Activated T-cell treated with anti-CD3 and anti-CD28 coated beads for 24 hours (primary cell): Measurements from ENCODE around the gene CD302.
"Not testable (repeated sequence)": the region's sequence is repeated elsewhere in the genome, so short reads cannot be mapped to it uniquely, and the experiment has no call there.

Source experiments
- DNase-seq: peaks from one replicate; pipeline ENCODE4 v3.0.0-alpha.2; 2020; ENCODE audit warnings: low read depth

CD302 gene, protein sequence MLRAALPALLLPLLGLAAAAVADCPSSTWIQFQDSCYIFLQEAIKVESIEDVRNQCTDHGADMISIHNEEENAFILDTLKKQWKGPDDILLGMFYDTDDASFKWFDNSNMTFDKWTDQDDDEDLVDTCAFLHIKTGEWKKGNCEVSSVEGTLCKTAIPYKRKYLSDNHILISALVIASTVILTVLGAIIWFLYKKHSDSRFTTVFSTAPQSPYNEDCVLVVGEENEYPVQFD

DNA sequence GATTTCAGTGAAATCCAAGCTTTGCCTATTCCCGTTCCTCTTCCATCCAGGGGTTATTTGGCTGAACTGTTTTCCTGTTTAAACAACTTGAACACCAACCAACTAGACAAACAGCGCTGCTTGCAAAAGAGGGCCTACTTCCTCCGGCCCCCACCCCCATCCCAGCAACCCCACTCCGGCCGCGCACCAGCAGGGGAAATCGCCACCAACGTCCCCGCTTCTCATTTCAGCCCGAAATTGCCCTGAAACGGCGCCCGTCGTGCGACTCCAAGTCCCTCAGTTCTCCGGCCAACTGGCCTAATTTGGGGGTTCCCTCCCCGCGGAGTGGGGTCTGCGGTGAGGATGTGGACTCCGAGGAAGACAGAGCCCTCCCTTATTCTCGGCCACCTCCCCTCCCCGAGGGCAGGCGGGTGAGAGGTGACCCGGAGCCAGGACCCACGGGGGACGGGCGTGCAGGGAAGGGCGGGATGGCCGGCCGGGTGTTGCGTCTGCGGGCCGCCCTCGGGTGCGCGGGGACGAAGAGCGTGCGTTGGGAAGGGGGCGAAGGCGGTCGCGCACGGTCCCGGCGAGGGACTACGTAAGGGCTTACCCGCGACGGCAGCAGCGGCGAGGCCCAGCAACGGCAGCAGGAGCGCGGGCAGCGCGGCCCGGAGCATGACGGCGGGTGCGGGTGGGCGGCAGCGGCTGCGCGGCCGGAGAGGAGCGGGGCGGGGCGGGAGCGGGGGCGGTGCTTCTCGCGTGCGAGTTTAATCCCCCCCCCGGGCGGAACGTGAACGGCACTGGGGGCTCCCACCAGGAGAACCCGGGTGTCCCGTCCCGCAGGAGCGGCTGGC, at the start of gene CD302:
TSS of gene CD302 (minus strand) at position 666 of the 833 bp plus-strand sequence. CDS start at position 656, 10 bp downstream.
- peak; percentile 20 for DNase-seq

DNA sequence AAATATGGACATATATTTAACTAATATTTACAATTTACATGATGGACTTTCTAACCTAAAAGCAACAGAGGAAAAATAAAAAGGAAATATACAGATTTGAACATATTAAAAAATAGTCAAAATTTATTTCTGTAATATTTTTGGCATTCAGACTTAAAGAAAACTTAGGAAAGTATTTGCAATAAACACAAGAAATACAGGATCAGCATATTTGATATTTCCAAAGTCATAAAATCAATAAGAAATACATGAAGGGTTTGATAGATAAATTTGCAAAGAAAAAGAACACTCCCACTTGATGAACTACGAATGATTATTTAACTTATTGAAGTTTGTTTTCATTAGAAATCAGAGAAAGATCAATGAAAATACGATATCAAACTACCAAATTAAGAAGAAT, 48.6 kb upstream of the CD302 start:
- no peak for DNase-seq

DNA sequence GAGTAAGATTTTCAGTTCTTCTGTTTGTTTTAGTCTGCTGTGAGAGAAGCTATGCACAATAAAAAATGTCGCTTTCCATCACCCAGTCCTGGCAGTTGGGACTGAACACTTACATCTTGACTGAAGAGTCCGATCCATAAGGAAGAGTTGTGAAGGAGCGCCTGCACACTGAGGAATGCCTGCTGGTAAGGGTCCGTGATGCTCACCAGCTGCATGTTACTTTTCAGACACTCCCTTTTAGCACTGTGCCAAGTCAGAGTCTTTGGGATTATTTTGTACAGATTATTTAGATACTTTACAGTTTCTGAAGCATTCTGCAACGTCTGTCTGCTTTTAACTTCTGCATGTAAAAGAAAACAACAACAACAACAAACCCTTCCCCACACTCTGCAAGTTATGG, 42.6 kb upstream of the CD302 start:
- no peak for DNase-seq

DNA sequence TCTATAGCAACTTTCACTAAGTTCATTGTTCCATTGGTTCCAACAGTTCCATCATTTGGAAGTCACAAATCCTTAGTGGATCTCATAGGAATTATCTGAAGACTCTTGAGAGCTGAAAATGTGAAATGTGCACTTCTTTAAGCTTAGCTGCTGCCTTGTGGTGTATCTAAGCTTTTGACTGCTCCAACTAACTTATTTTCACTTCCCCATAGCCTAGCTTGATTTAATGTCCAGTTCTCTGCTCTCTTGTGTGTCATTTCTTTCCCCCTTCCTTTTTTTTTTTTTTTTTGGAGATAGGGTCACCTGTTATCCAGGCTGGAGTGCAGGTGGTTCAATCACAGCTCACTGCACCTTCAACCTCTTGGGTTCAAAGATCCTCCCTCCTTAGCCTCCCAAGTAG, 34.9 kb upstream of the CD302 start:
- DNase-seq = no peak

DNA sequence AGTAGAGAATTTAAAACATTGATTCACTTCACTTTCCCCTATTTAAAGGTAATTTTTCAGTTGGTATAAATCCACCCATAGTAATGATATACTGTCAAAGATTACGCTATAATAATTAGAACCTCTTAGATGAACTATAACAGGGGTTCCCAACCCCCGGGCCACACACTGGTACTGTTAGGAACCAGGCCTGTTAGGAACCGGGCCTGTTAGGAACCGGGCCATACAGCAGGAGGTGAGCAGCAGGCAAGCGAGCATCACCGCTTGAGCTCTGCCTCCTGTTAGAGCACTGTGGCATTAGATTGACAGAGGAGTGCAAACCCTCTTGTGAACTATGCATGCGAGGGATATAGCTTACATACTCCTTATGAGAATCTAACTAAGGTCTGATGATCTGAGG, 34.0 kb upstream of the CD302 start:
- no peak for DNase-seq

DNA sequence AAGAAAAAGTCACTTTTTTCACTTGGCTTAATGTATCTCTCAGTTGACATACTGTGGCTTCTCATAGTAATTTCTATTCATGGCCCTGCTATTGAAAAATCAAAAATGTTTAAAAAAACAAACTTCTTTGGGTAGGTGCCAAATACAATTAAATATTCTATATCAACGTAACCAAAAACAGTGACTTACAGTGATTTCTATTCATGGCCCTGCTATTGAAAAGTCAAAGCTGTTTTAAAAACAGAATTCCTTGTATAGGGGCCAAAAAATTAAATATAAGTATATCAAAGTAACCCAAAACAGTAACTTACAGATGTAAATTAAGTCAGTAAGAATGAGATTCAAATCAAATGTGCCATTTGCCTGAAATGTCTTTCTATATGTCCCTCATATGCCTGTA, 31.4 kb upstream of the CD302 start:
- no peak for DNase-seq

DNA sequence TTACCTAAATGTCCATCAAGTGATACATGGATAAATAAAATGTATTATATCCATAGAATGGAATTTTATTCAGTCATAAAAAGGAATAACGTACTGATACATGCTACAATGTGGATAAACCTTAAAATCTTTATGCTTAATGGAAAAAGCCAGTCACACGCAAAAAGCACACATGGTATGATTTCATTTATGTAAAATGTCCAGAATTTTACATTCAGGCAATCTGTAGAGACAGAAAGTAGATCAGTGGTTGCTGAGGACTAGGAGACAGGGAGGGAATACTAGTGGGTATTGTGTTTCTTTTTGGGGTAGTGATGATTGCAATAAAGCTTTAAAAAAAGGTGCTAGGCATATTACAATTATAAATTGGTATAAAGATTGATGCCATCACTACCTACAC, 30.7 kb upstream of the CD302 start:
- no peak for DNase-seq

DNA sequence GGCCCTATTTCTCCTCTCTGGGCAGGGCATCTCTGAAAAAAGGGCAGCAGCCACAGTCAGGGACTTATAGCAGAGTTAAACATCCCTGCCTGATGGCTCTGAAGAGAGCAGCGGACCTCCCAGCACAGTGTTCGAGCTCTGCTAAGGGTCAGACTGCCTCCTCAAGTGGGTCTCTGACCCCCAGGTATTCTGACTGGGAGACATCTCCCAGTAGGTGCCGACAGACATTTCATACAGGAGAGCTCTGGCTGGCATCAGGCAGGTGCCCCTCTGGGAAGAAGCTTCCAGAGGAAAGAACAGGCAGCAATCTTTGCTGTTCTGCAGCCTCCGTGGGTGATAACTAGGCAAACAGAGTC, 24.4 kb upstream of the CD302 start:
- not testable (repeated sequence) for DNase-seq

DNA sequence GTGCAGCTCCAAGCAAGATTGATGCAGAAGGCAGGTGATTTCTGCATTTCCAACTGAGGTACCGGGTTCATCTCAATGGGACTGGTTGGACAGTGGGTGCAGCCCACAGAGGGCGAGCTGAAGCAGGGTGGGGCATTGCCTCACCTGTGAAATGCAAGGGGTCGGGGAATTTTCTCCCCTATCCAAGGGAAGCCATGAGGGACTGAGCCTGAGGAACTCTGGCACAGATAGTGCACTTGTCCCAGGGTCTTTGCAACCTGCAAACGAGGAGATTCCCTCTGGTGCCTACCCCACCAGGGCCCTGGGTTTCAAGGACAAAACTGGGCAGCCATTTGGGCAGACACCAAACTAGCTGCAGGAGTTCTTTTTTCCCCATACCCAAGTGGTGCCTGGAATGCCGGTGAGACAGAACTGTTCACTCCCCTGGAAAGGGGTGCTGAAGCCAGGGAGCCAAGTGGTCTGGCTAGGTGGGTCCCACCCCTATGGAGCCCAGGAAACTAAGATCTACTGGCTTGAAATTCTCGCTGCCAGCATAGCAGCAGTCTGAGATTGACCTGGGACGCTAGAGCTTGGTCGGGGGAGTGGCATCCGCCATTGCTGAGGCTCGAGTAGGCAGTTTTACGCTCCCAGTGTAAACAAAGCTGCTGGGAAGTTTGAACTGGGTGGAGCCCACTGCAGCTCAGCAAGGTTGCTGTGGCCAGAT, 23.9 kb upstream of the CD302 start:
- DNase-seq = not testable (repeated sequence)

DNA sequence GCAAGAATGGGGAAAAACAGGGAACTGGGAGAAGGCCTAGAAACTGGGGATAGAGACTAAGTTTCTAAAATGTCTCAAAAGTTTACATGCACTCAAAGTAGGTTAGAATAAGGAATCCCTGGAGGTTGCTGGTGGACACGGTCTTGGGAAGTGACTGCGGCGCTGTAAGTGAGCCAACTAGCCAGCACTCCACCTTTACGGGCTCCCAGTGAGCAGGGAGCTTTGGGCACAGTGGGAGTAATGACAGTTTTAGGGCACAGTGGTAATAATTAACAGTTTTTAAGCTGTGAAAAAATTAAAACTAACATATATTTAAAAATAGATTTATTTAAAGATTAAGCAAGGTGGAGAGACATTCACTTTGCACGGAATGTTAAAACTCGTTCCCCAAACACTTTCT, 20.9 kb upstream of the CD302 start:
- DNase-seq = no peak

DNA sequence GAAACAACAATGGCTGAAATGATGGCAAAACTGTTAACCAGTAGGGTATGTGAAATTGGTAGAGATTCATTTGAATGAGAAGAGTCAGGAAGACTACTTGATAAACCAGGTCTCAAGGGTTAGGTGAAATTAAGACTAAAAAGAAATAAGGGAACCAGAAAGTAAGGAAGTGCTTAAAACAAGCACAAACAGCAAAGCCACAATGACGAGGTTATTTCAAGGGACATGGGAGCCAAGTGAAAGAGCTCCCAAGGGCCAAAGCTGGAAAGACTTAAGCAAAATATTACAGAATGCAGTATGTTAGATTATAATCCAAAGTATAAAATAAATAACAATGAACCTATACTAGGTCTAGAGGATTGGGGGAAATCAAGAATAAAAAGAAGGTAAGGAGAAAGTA, 19.3 kb upstream of the CD302 start:
- DNase-seq = no peak

DNA sequence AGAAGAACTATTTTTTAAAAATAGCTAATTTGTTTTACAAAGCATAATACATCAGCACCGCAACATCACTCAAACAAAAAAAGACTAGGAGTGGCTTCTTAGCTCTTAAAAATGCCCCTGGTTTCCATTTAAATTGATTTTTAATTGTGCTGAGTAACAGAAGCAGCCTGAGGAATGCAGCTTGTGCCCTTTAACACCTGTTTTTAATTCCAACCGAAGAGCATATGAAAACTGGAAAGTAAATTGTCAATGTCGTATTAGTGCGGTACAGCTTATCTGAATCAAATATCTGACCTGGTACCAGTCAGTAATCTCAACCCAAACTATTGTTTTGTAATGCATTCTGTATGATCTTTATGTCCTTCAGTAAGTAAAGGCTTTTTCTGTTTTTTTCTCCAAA, 13.2 kb upstream of the CD302 start:
- DNase-seq = no peak

DNA sequence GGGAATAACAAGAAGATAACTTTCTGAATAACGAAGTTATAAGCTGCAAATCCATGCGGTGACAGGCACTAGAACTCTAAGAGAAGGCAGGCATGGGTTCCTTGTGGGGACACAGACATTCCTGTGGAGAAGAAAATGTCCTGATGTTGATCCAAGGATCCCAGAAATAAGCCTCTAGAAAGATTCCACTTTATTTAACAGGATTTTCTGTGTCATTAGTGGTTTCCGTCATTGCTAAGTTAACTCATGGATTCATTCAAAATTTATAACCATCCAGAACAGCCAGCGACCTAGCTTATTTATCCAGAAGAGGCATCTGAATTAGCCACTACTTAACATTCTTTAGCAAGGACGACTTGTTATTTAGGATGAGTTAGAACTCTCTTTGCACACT, 10.0 kb upstream of the CD302 start:
- no peak for DNase-seq

DNA sequence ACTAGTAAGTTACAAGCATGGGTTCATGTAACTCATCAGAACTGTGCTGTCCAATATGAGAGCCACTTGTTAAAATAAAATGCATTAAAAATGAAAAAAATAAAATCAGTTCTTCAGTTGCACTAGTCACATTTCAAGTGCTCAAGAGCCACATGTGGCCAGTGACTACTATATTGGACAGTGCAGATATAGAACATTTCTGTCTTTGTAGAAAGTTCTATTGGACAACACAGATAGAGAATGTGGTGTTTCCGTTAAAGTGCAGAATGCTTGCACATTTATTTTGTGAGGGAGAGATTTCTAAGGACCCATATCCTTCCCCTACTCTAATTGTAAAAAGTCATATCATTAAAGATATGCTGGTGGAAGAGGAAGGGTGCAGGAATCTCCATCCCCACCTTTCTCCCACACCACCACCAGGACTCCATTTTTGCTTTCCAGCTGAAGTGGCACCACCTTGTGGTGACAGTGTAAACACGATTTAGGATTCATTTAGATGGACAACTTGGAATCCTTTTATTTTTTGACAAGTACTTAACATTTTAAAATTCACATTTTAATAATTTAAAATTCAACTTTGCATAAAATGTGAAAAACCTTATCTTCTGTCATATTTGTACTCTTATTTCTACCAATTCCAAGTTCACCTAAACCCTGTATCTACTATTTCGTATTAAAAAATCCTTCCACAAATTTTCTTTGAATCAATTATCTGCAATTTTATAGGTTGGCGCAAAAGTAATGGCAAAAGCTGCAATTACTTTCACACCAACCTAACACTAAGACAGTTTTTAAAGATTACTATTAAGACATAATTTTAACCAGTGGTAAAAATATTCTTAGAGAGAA, 9.4 kb upstream of the CD302 start:
- no peak for DNase-seq

DNA sequence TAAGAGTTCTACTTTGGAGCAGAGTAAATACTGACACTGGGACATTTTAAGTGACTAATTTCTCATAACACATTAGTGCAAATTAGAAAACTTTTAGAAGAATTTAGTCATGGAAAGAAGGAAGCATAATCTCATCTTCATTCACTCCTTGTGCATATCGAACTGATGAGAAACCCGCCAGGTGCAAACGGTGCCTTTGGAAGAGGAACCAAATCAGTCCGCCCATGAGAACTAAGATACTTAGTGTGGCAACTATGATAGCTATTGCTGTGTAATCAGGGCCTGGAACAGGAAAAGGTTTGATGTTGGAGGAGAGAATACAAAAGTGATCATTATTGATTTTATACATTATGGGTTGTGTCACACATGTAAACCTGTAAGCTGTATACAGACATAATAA, 6.9 kb upstream of the CD302 start:
- DNase-seq = no peak

DNA sequence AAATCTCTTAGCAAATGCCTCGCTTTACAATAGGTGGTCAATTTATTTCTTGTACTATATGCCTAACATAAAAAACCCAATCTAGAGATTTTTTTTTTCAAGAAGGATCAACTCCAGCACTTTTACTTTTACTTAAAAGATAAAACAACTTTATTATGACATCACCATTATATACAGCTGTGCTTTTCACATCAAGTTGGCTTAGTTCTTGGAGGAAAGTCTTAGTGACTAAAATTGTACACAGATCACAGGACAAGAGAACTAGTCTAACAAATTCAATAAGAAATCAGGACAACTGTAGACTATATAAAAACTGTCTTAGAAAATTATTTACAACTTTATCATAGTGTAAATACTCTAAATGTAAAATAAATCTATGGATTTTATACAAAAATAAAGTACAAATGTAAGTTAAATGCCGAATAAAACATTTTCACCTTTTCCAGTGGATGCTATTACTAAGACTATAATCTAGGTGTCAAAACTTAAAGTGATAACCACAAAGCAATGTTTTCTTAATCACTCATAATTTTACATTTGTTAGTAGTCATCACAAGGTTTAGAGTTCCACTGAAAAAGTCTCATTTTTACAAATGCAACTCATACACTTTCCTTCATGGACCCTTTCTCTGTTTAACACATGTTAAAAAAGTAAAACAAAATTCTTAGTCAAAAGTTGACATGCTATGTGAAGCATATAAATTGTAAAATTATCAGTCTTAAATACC, 5.4 kb upstream of the CD302 start:
- no peak for DNase-seq

DNA sequence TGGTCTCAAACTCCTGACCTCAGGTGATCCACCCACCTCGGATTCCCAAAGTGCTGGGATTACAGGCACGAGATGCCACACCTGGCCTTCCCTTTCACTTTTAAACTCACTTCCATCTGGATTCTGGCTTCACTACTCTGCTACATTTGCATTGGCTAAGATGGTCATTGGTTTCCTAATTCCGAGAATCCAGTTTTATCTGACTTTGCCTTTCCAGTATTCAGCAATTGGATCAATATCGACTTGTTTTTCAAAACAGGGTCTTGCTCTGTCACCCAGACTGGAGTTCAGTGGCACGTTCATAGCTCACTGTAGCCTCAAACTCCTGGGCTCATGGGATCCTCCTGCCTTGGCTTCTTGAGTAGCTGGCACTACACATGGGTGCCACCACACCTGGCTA, 4.7 kb upstream of the CD302 start:
- no peak for DNase-seq

DNA sequence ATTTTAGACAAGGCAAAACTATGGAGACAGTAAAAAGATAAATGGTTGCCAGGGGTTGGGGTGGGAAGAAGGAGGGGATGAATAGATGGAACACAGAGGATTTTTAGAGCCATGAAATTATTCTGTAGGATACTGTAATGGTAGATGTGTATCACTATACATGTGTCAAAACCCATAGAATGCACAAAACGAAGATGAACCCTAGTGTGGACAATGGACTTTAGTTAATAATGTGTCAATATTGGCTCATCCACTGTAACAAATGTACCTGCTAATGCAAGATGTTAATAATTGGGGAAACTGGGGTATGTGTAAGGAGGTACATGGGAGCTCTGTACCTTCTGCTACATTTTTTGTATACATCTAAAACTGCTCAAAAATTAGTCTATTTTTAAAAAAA, 1.8 kb upstream of the CD302 start:
- no peak for DNase-seq

DNA sequence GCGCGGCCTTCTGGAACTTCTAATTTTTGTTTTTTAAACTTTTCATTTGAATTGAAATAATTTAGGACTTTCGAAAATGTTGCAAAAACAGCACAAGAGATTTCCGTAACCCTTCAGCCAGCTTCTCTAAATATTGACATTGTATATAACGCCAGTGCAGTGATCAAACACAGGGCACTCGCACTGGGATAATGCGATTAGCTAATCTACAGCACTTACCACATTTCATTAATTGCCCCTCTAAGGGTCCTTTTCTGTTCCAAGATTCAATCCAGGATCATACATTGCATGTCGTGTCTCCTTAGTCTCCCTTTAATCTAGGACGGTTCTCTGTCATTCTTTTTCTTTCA, 343 bp upstream of the CD302 start:
- no peak for DNase-seq

DNA sequence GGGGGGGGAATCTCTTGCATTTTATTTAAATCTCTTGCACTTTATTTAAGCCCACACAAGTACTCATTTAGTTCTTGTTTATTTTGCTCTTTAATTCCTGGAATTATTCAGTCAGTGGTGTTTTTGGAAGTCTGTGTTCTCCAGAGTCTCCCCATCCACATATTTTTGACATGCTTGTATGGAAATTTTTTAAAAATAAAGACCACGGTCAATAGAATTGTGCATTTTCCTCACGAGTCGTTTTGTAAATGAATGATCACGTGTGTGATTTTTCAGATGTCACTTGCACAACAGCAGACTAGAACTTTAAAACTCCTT, 824 bp downstream of the CD302 start:
- DNase-seq = no peak

DNA sequence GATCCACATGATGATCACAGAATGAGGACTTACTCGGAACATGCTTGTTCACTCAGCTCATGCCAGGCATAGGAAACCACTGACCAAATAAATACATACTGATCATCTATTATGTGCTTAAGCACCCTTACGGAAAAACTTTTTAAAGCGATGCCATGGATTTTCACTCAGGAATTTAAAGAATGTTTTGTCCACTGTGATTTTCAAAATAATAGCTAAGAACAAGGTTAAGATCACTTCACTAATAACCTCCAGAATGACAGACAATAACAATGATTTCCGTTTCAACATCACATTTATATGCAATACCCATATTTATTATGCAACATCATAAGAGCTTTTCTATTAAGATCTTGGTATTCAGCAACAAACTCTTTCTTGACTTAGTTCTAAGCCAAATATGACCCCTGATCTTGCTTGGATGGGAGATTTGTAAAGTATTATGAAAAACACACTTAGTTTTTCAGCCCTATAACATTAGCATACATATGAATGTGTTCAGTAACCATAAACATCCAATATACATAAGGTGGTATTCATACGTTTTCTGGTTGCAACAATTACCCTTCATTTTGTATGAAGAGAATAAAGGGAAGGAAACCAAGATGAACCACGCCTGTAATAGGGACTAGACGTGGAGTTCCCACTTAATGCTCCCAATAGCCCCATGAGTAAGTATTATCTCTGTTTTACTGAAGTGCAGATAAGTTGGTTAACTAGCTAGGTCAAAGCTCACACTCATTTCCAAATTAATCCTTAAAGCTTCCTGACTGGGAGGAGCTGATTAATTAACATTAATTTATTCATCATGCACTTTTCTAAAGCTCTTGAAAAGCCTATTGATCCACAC, 1.9 kb downstream of the CD302 start:
- DNase-seq = no peak
